Astrocyte (in vitro differentiated cells and primary cell): Measurements from ENCODE around the gene RFX8. TPM values are rescaled to one million over a fixed set of nuclear protein-coding genes. Genes with fewer than 3 reads are reported as not detected.

Experiments used
- DNase-seq: peaks from one replicate; pipeline ENCODE4 v3.0.0-alpha.2; 2010; ENCODE audit warnings: low read depth
- FAIRE-seq: peaks from 2 replicates; lab custom pipeline; 2011; peaks lifted over from hg19 to GRCh38; lab: Jason Lieb, UNC
- H2AFZ ChIP-seq: 2 replicates; pipeline ENCODE4 v1.6.0; 2012; ENCODE audit warnings: low read depth, low read length, inconsistent platforms
- H3K27ac ChIP-seq: 2 replicates; pipeline ENCODE4 v1.5.1; 2011; ENCODE audit warnings: low read depth, low read length, inconsistent platforms
- H3K27me3 ChIP-seq: 2 replicates; pipeline ENCODE4 v1.6.0; 2011; ENCODE audit warnings: low read length, inconsistent platforms; ENCODE audit not compliant: insufficient read depth
- H3K36me3 ChIP-seq: 2 replicates; pipeline ENCODE4 v1.5.1; 2011; ENCODE audit warnings: low read length, inconsistent platforms; ENCODE audit not compliant: insufficient read depth
- H3K4me1 ChIP-seq: 2 replicates; pipeline ENCODE4 v1.5.1; 2011; ENCODE audit warnings: low read length, inconsistent platforms; ENCODE audit not compliant: insufficient read depth
- H3K4me2 ChIP-seq: 2 replicates; pipeline ENCODE4 v1.6.0; 2012; ENCODE audit warnings: low read length, inconsistent platforms
- H3K4me3 ChIP-seq: 2 replicates; pipeline ENCODE4 v1.5.1; 2011; ENCODE audit warnings: low read depth, mild to moderate bottlenecking, low read length, inconsistent platforms; ENCODE audit not compliant: insufficient read depth
- H3K79me2 ChIP-seq: 2 replicates; pipeline ENCODE4 v1.6.0; 2012; ENCODE audit warnings: mild to moderate bottlenecking, low read length, inconsistent platforms; ENCODE audit not compliant: insufficient read depth
- H3K9ac ChIP-seq: 2 replicates; pipeline ENCODE4 v1.6.0; 2012; ENCODE audit warnings: mild to moderate bottlenecking, low read length, inconsistent platforms
- H3K9me3 ChIP-seq: 2 replicates; pipeline ENCODE4 v1.5.1; 2012; ENCODE audit warnings: low read depth, mild to moderate bottlenecking, low read length, inconsistent platforms; ENCODE audit not compliant: insufficient read depth
- H4K20me1 ChIP-seq: 2 replicates; pipeline ENCODE4 v1.6.0; 2012; ENCODE audit warnings: low read length, inconsistent platforms; ENCODE audit not compliant: insufficient read depth
- H3K27ac Mint-ChIP-seq: one replicate; pipeline ENCODE4 v1.8.0; 2021; ENCODE audit warnings: mild to moderate bottlenecking, mixed read lengths; ENCODE audit not compliant: unreplicated experiment
- H3K27me3 Mint-ChIP-seq: one replicate; pipeline ENCODE4 v1.8.0; 2021; ENCODE audit warnings: low read depth, mixed read lengths; ENCODE audit not compliant: unreplicated experiment
- H3K36me3 Mint-ChIP-seq: one replicate; pipeline ENCODE4 v1.8.0; 2021; ENCODE audit warnings: low read depth, mixed read lengths; ENCODE audit not compliant: unreplicated experiment
- H3K4me1 Mint-ChIP-seq: one replicate; pipeline ENCODE4 v1.8.0; 2021; ENCODE audit warnings: low read depth, mixed read lengths; ENCODE audit not compliant: unreplicated experiment
- H3K4me3 Mint-ChIP-seq: one replicate; pipeline ENCODE4 v1.8.0; 2021; ENCODE audit warnings: mild to moderate bottlenecking, moderate library complexity, mixed read lengths; ENCODE audit not compliant: unreplicated experiment
- H3K9me3 Mint-ChIP-seq: one replicate; pipeline ENCODE4 v1.8.0; 2021; ENCODE audit warnings: mild to moderate bottlenecking, mixed read lengths; ENCODE audit not compliant: unreplicated experiment
- EZH2 ChIP-seq: IDR thresholded peaks from 2 replicates; pipeline ENCODE4 v1.6.1; 2012; ENCODE audit warnings: mild to moderate bottlenecking, low read length, inconsistent platforms; ENCODE audit not compliant: insufficient read depth
- total RNA-seq: library from RNA; stranded (reverse); gene quantifications from 2 replicates; pipeline ENCODE4 v1.2.1, GENCODE V29; 2021
- TF ChIP-seq, protein P1 (sequence below): IDR thresholded peaks from 2 replicates; pipeline ENCODE4 v1.5.1; 2011; ENCODE audit warnings: low read depth, mild to moderate bottlenecking, inconsistent platforms, low read length, moderate library complexity; ENCODE audit not compliant: insufficient read depth

RFX8 gene
- total RNA-seq, 1 donor from 2014 or later: not detected

DNA sequence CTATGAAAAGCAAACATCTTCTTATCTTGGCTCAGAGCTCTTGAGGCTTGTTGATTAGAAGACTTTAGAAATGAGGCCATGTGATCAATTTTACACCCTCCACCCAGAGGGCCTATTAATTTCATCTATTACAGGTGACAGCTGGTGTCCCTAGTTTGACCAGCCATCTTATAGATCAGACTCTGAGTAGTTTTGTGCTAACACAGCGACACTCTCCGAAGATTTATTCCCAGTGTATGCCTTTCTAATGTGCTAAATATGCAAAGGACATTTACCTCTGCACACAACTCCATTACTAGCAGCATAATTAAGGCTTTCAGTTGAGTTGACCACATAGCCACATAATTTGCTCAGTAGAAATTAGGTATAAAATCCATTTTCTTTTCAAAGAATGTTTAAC, 2.6 kb upstream of the RFX8 start:
- Histone ChIP-seq H2AFZ (no peak overlapping the region), H3K9ac (no peak overlapping the region), H3K27ac (no peak overlapping the region), H3K4me2 (no peak overlapping the region), H3K79me2 (peaks cover 15% of the 10 kb centered on the region), H4K20me1 (no peaks in the 10 kb centered on the region), H3K4me1 (peaks cover 19% of the 10 kb centered on the region), H3K27me3 (no peaks in the 10 kb centered on the region), H3K36me3 (no peaks in the 10 kb centered on the region), H3K9me3 (no peaks in the 10 kb centered on the region), H3K4me3 (no peak overlapping the region)
- TF ChIP-seq, protein P1, sequence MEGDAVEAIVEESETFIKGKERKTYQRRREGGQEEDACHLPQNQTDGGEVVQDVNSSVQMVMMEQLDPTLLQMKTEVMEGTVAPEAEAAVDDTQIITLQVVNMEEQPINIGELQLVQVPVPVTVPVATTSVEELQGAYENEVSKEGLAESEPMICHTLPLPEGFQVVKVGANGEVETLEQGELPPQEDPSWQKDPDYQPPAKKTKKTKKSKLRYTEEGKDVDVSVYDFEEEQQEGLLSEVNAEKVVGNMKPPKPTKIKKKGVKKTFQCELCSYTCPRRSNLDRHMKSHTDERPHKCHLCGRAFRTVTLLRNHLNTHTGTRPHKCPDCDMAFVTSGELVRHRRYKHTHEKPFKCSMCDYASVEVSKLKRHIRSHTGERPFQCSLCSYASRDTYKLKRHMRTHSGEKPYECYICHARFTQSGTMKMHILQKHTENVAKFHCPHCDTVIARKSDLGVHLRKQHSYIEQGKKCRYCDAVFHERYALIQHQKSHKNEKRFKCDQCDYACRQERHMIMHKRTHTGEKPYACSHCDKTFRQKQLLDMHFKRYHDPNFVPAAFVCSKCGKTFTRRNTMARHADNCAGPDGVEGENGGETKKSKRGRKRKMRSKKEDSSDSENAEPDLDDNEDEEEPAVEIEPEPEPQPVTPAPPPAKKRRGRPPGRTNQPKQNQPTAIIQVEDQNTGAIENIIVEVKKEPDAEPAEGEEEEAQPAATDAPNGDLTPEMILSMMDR: no peak
- no peak for TF ChIP-seq EZH2
- no peak overlapping the region for H3K4me3 Mint-ChIP-seq
- H3K36me3 Mint-ChIP-seq: no peaks in the 10 kb centered on the region
- no peak overlapping the region for H3K27ac Mint-ChIP-seq
- no peaks in the 10 kb centered on the region for H3K9me3 Mint-ChIP-seq
- DNase-seq (no peak), FAIRE-seq (no peak)
- H3K4me1 Mint-ChIP-seq: peaks cover 12% of the 10 kb centered on the region
- H3K27me3 Mint-ChIP-seq: peaks cover 28% of the 10 kb centered on the region

DNA sequence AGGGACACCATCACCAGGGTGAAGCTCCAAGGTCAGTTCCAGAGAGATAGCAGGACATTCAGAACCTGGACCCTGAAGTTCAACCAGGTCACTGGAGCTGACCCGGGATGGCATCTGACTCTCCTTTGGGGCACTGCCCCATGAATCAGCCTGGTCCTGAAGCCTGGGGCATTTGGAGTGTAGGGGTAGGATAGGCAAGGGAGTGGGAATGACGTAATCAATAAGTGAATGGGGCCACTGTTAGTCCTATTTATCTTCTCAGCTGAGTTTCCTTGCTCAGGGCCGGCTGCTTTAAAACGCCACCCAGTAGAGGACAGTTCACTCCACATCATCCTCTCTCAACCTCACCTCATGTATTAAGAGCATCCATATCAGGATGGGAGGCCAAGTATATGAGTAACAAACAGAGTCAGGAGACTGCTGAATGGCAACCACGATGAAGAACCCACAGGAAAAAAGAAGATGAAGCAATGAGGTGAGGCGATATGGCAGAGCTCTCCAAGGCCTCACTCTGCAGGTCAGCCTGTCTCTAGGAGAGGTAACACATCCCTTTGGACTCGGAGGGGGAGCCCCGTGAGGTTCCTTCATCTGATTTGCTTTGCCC, 1.8 kb upstream of the RFX8 start:
- Histone ChIP-seq H3K27ac (no peak overlapping the region), H3K36me3 (no peaks in the 10 kb centered on the region), H3K9me3 (no peaks in the 10 kb centered on the region), H3K27me3 (no peaks in the 10 kb centered on the region), H3K4me1 (peaks cover 19% of the 10 kb centered on the region), H3K79me2 (peaks cover 21% of the 10 kb centered on the region), H2AFZ (no peak overlapping the region), H3K4me2 (no peak overlapping the region), H3K9ac (no peak overlapping the region), H4K20me1 (no peaks in the 10 kb centered on the region), H3K4me3 (no peak overlapping the region)
- no peak for FAIRE-seq
- H3K4me1 Mint-ChIP-seq: peaks cover 12% of the 10 kb centered on the region
- no peak for DNase-seq
- no peak overlapping the region for H3K27ac Mint-ChIP-seq
- peaks cover 35% of the 10 kb centered on the region for H3K27me3 Mint-ChIP-seq
- TF ChIP-seq, protein P1: no peak
- no peak for TF ChIP-seq EZH2
- no peaks in the 10 kb centered on the region for H3K9me3 Mint-ChIP-seq
- no peaks in the 10 kb centered on the region for H3K36me3 Mint-ChIP-seq
- H3K4me3 Mint-ChIP-seq: no peak overlapping the region

DNA sequence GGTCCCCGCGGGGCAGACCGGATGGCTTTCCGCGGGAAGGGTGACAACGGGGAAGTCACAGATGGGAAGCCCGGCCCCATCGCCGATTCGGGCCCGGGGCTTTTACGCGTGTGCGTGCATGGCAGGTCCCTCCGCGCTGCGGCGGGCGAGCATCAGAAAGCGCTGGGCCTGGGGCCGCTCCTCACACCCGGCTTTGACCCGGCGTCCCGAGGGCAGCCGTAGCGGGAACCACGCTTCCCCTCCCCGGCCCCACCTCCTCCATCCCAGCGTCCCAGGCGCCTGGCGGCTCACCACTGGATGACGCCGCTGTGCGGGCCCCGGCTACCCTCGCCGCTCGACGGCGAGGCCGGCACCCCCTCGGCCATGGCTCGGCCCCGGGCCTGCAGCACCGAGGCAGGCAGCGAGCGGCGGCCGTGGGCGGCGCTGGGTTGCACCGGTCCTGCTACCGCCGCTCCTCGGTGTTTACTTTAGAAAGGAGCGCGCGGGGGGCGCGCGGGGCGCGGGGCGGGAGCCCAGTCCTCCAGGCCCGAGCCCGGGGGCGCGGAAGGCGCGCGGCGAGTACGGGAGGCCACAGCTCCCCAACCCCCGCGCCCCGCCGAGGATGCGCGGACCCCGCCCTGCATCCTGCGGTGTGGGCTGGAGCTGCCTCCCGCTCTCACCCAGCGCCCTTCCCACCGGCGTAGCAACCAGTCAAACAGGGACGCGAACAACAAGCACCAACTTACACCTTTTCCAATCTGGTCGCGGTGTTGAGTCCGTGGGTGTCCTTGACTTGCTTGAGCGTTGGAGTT, 806 bp downstream of the RFX8 start:
- peaks cover 19% of the 10 kb centered on the region for H3K4me1 ChIP-seq
- Mint-ChIP-seq H3K36me3 (no peaks in the 10 kb centered on the region), H3K4me1 (peaks cover 12% of the 10 kb centered on the region), H3K27me3 (peaks cover 48% of the 10 kb centered on the region), H3K9me3 (no peaks in the 10 kb centered on the region), H3K4me3 (peak overlapping the region; percentile 77), H3K27ac (no peak overlapping the region)
- H3K36me3 ChIP-seq: no peaks in the 10 kb centered on the region
- no peak for FAIRE-seq
- peak overlapping the region; percentile 84 for H3K4me2 ChIP-seq
- peak overlapping the region; percentile 67 for H3K4me3 ChIP-seq
- H4K20me1 ChIP-seq: no peaks in the 10 kb centered on the region
- no peaks in the 10 kb centered on the region for H3K9me3 ChIP-seq
- H3K79me2 ChIP-seq: peaks cover 22% of the 10 kb centered on the region
- peak overlapping the region; percentile 85 for H2AFZ ChIP-seq
- peak; percentile 47 for DNase-seq
- TF ChIP-seq, protein P1: no peak
- TF ChIP-seq EZH2: no peak
- peak overlapping the region; percentile 78 for H3K9ac ChIP-seq
- no peaks in the 10 kb centered on the region for H3K27me3 ChIP-seq
- peak overlapping the region; percentile 69 for H3K27ac ChIP-seq
